GM12801 (cell line): ENCODE results near the gene KCNJ11.

Source experiments
- TF ChIP-seq, protein P1 (sequence below): IDR thresholded peaks from one replicate; pipeline ENCODE4 v1.5.1; 2011; ENCODE audit warnings: control low read depth; ENCODE audit not compliant: insufficient read length; ENCODE audit errors: extremely low read depth

The KCNJ11 gene

GRCh38 chr11:17407575-17407974 lies 19.1 kb upstream of the KCNJ11 start:
- TF ChIP-seq, protein P1, sequence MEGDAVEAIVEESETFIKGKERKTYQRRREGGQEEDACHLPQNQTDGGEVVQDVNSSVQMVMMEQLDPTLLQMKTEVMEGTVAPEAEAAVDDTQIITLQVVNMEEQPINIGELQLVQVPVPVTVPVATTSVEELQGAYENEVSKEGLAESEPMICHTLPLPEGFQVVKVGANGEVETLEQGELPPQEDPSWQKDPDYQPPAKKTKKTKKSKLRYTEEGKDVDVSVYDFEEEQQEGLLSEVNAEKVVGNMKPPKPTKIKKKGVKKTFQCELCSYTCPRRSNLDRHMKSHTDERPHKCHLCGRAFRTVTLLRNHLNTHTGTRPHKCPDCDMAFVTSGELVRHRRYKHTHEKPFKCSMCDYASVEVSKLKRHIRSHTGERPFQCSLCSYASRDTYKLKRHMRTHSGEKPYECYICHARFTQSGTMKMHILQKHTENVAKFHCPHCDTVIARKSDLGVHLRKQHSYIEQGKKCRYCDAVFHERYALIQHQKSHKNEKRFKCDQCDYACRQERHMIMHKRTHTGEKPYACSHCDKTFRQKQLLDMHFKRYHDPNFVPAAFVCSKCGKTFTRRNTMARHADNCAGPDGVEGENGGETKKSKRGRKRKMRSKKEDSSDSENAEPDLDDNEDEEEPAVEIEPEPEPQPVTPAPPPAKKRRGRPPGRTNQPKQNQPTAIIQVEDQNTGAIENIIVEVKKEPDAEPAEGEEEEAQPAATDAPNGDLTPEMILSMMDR = no peak

DNA sequence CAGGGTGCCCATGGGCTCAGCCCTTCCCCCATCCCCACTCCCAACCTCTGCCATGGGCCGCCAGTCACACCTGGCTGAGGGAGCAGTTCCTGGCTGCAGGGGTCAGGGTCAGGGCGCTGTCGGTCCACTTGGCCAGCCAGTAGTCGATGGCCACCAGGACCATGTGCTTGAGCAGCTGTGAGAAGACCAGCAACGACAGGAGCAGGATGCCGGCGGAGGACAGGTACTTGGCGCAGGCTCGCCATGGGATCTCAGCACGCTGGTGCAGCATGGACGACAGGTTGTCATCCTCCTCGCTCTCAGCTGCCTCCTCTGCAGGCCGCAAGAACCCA lies 18.3 kb upstream of the KCNJ11 start:
- TF ChIP-seq, protein P1 = no peak

GRCh38 chr11:17406082-17406817 lies 17.8 kb upstream of the KCNJ11 start:
- TF ChIP-seq, protein P1 = no peak

- TF ChIP-seq, protein P1 = no peak
Measured at GRCh38 chr11:17405232-17406005, 17.0 kb upstream of the KCNJ11 start.

DNA sequence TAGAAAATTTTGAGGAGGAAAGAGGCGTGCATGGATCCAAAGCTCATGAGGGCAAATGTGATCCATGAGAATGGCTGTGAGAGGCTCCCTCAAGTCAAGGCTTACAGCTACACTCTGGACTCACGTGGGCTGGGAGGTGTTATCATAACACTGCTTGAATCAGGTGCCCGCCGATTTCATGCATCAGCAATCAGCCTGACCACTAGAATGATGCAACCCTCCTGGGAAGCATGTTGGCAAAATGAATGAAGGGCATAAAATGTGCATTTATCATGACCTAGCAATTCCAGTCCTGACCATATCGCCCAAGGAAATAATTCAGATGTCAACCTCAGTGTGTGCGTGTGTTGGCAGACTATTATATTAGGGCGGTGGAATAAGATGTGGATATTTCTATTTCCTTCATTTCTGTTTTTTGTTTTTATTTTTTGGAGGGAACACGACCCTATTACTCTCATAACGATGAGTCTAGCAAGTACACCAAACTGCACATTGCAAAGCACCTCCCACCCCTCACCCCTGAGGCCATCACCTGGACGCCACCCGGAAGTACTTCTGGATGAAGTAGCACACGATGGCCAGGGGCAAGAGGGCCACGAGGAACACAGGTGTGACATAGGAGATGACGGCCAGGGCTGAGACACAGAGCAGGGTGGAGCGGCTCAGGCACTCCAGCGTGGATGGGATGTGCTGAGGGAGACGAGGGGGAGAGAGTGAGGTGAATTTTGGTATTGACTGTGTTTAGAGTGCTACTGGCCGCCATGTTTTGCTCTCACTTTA lies 15.7 kb upstream of the KCNJ11 start:
- TF ChIP-seq, protein P1 = no peak

- TF ChIP-seq, protein P1 = no peak
Measured at GRCh38 chr11:17402486-17402885, 14.0 kb upstream of the KCNJ11 start.

GRCh38 chr11:17401841-17402240 lies 13.4 kb upstream of the KCNJ11 start:
- TF ChIP-seq, protein P1 = no peak
